HTERT RPE-1 (cell line): ENCODE measurements around the gene ASB4.
"Not testable (repeated sequence)": the region's sequence is repeated elsewhere in the genome, so short reads cannot be mapped to it uniquely, and the experiment has no call there.

Experiments used
- in situ Hi-C: fragments of 300-500 bp; cut with MboI; formaldehyde crosslinking; loops from 4 replicates; pipeline ENCODE4 v1.14.3; 2020; ENCODE audit warnings: low sequenced_read_pairs

The ASB4 gene

GRCh38 chr7:95478272-95479037, 7.3 kb upstream of the ASB4 start:
- in situ Hi-C loops = no loop called here

GRCh38 chr7:95479992-95480624, 5.6 kb upstream of the ASB4 start:
- in situ Hi-C loops = no loop called here

- in situ Hi-C loops = no loop called here
Observed at GRCh38 chr7:95481271-95482165, 4.2 kb upstream of the ASB4 start.

- in situ Hi-C loops = no loop called here
Observed at GRCh38 chr7:95482424-95482823, 3.3 kb upstream of the ASB4 start.

GRCh38 chr7:95490231-95490762, 4.6 kb downstream of the ASB4 start:
- in situ Hi-C loops = no loop called here

- in situ Hi-C loops = no loop called here
Observed at GRCh38 chr7:95491201-95491600, 5.5 kb downstream of the ASB4 start.

- in situ Hi-C loops = no loop called here
Observed at GRCh38 chr7:95491634-95492314, 6.0 kb downstream of the ASB4 start.

- in situ Hi-C loops = no loop called here
Observed at GRCh38 chr7:95493247-95493646, 7.5 kb downstream of the ASB4 start.

- in situ Hi-C loops = no loop called here
Observed at GRCh38 chr7:95493844-95494243, 8.1 kb downstream of the ASB4 start.

- in situ Hi-C loops = no loop called here
Observed at GRCh38 chr7:95501261-95501832, 15.6 kb downstream of the ASB4 start.

GRCh38 chr7:95502403-95502802, 16.7 kb downstream of the ASB4 start:
- in situ Hi-C loops = no loop called here

- in situ Hi-C loops = no loop called here
Observed at GRCh38 chr7:95503271-95504131, 17.8 kb downstream of the ASB4 start.

- in situ Hi-C loops = not testable (repeated sequence)
Observed at GRCh38 chr7:95504132-95504588, 18.4 kb downstream of the ASB4 start.

GRCh38 chr7:95508780-95509179, 23.0 kb downstream of the ASB4 start:
- in situ Hi-C loops = no loop called here

- in situ Hi-C loops = no loop called here
Observed at GRCh38 chr7:95509199-95509598, 23.5 kb downstream of the ASB4 start.

GRCh38 chr7:95511716-95512260, 26.0 kb downstream of the ASB4 start:
- in situ Hi-C loops = no loop called here

GRCh38 chr7:95517458-95517857, 31.7 kb downstream of the ASB4 start:
- in situ Hi-C loops = no loop called here

- in situ Hi-C loops = no loop called here
Observed at GRCh38 chr7:95517870-95518269, 32.1 kb downstream of the ASB4 start.

GRCh38 chr7:95520136-95520535, 34.4 kb downstream of the ASB4 start:
- in situ Hi-C loops = no loop called here
